Measurements from ENCODE around the gene IDH2. TPM values are rescaled to one million over a fixed set of nuclear protein-coding genes. Genes with fewer than 3 reads are reported as not detected.

The IDH2 gene
- total RNA-seq, 1 donor from 2014 or later, result 49.1 TPM

DNA sequence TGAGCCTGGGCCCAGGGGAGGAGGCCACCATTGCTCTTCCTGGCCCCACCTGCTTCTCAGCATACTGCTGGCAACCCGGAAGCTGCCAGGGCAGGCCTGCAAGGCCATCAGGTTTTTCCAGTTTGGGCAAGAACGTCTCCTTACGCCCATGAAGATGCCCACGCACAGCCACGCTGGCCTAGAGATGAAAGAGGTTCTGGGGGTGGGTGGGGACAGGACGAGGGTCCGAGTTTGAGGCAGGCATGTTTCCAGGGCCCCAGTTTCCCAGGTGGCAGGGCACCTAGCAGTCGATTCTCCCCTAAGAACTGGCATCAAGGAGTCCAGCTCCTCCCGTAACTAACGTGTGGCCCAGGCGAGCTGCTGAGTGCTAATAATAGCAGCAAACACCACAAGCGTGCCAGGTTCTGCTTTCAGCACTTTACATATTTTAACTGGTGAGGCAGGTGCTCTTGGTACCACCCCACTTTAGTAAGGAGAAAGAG is 55.3 kb downstream of the IDH2 start:
- H3K9me3 Mint-ChIP-seq, result no peaks in the 10 kb centered on the region
- peak; percentile 38 for DNase-seq
- peak; percentile 87 for ATAC-seq (ENCODE audit: low read depth)
- H3K27ac Mint-ChIP-seq, result peak overlapping the region; percentile 92
- peaks cover 7% of the 10 kb centered on the region for H3K36me3 Mint-ChIP-seq (ENCODE audit: low read depth)
- intact Hi-C loops (cut with micrococcal nuclease), result loop anchor here (1.0 to 2.0 kb wide), 3 partner anchors 9 to 16 kb away; no protein-coding TSS in a partner anchor
- ChIA-PET CTCF (interaction anchor here (1.0 kb wide), 1 partner anchor 23 kb away, joined by 3 read pairs; no protein-coding TSS in a partner anchor), POLR2A (interaction anchor here (0.5 to 6.3 kb wide), 10 partner anchors 8 to 496 kb away, joined by 3 to 98 read pairs (median 4); partner anchors contain the start of gene ZNF710)
- peak overlapping the region; percentile 55 for H3K4me3 Mint-ChIP-seq
- H3K4me1 Mint-ChIP-seq, result peaks cover 62% of the 10 kb centered on the region
- no peaks in the 10 kb centered on the region for H3K27me3 Mint-ChIP-seq
- TF ChIP-seq, protein P1, sequence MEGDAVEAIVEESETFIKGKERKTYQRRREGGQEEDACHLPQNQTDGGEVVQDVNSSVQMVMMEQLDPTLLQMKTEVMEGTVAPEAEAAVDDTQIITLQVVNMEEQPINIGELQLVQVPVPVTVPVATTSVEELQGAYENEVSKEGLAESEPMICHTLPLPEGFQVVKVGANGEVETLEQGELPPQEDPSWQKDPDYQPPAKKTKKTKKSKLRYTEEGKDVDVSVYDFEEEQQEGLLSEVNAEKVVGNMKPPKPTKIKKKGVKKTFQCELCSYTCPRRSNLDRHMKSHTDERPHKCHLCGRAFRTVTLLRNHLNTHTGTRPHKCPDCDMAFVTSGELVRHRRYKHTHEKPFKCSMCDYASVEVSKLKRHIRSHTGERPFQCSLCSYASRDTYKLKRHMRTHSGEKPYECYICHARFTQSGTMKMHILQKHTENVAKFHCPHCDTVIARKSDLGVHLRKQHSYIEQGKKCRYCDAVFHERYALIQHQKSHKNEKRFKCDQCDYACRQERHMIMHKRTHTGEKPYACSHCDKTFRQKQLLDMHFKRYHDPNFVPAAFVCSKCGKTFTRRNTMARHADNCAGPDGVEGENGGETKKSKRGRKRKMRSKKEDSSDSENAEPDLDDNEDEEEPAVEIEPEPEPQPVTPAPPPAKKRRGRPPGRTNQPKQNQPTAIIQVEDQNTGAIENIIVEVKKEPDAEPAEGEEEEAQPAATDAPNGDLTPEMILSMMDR (IDR thresholded peaks at IDR 0.05), result no peak

GRCh38 chr15:90046289-90046688 is 56.0 kb downstream of the IDH2 start:
- ChIA-PET POLR2A (interaction anchor here (0.6 to 6.3 kb wide), 6 partner anchors 13 to 61 kb away, joined by 3 to 98 read pairs (median 10); partner anchors contain the start of gene ZNF710), CTCF (interaction anchor here (0.8 kb wide), 1 partner anchor 25 kb away, joined by 3 read pairs; no protein-coding TSS in a partner anchor)
- no peaks in the 10 kb centered on the region for H3K27me3 Mint-ChIP-seq
- ATAC-seq (ENCODE audit: low read depth), result no peak
- peaks cover 7% of the 10 kb centered on the region for H3K36me3 Mint-ChIP-seq (ENCODE audit: low read depth)
- peak overlapping the region; percentile 55 for H3K4me3 Mint-ChIP-seq
- H3K27ac Mint-ChIP-seq, result peak overlapping the region; percentile 92
- H3K9me3 Mint-ChIP-seq, result no peaks in the 10 kb centered on the region
- DNase-seq, result no peak
- TF ChIP-seq, protein P1 (IDR thresholded peaks at IDR 0.05), result no peak
- intact Hi-C loops (cut with micrococcal nuclease), result loop anchor here (2.0 kb wide), 1 partner anchor 15 kb away; no protein-coding TSS in a partner anchor
- peaks cover 61% of the 10 kb centered on the region for H3K4me1 Mint-ChIP-seq

DNA sequence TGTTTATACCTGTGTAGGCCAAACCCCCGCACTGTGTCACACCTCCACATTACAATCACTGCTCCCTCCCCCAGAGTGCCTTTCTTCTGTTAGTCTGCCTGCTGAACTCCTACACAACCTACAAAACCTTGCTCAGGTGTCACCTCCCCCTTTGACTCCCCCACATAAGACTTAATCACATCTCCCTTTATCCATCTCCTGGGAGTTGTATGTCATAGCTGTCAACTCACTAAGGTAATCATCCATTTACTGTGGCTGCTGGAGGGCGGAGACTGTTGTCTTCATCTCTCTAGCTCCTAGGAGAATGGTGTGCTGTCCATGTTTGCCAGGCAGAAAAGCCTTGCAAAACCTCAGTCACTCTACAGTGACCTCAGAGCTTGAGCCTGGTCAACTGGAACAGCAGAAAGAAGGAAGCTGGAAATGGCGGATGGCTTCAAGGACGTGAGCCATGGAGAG is 57.3 kb downstream of the IDH2 start:
- intact Hi-C loops (cut with micrococcal nuclease), result no loop called here
- TF ChIP-seq, protein P1 (IDR thresholded peaks at IDR 0.05), result no peak
- Mint-ChIP-seq H3K4me1 (peaks cover 68% of the 10 kb centered on the region), H3K4me3 (no peak overlapping the region), H3K27ac (peak overlapping the region; percentile 92), H3K27me3 (no peaks in the 10 kb centered on the region), H3K9me3 (no peaks in the 10 kb centered on the region), H3K36me3 (ENCODE audit: low read depth) (peaks cover 7% of the 10 kb centered on the region)
- CTCF ChIA-PET, result interaction anchor here (0.6 kb wide), 1 partner anchor 21 kb away, joined by 3 read pairs; no protein-coding TSS in a partner anchor
- POLR2A ChIA-PET, result interaction anchor here (1.2 to 6.3 kb wide), 3 partner anchors 12 to 43 kb away, joined by 5 to 98 read pairs (median 26); no protein-coding TSS in a partner anchor
- no peak for DNase-seq
- no peak for ATAC-seq (ENCODE audit: low read depth)

- peaks cover 69% of the 10 kb centered on the region for H3K4me1 Mint-ChIP-seq
- POLR2A ChIA-PET, result no interaction called here
These were observed 58.1 kb downstream of the IDH2 start for GRCh38 chr15:90044191-90044590.

GRCh38 chr15:90043530-90044010 is 58.7 kb downstream of the IDH2 start:
- DNase-seq, result no peak
- CTCF ChIA-PET, result no interaction called here

More at GRCh38 chr15:90044191-90044590, 58.1 kb downstream of the IDH2 start:
- TF ChIP-seq, protein P1 (IDR thresholded peaks at IDR 0.05), result no peak
- H3K4me3 Mint-ChIP-seq, result no peak overlapping the region
- H3K9me3 Mint-ChIP-seq, result no peaks in the 10 kb centered on the region
- ATAC-seq (ENCODE audit: low read depth) (no peak), DNase-seq (no peak)
- H3K27ac Mint-ChIP-seq, result peak overlapping the region; percentile 24
- CTCF ChIA-PET, result no interaction called here
- H3K36me3 Mint-ChIP-seq (ENCODE audit: low read depth), result peaks cover 7% of the 10 kb centered on the region
- no peaks in the 10 kb centered on the region for H3K27me3 Mint-ChIP-seq
- intact Hi-C loops (cut with micrococcal nuclease), result no loop called here

More at GRCh38 chr15:90043530-90044010, 58.7 kb downstream of the IDH2 start:
- H3K4me1 Mint-ChIP-seq, result peaks cover 72% of the 10 kb centered on the region
- no peak for ATAC-seq (ENCODE audit: low read depth)
- H3K27ac Mint-ChIP-seq, result peak overlapping the region; percentile 42
- TF ChIP-seq, protein P1 (IDR thresholded peaks at IDR 0.05), result no peak
- H3K36me3 Mint-ChIP-seq (ENCODE audit: low read depth), result peaks cover 7% of the 10 kb centered on the region
- H3K27me3 Mint-ChIP-seq, result no peaks in the 10 kb centered on the region
- H3K4me3 Mint-ChIP-seq, result no peak overlapping the region
- H3K9me3 Mint-ChIP-seq, result no peaks in the 10 kb centered on the region
- intact Hi-C loops (cut with micrococcal nuclease), result no loop called here
- POLR2A ChIA-PET, result no interaction called here

Measured in activated B cell treated with CpG ODN at 0.5 μM for 24 hours (primary cell).